Adrenal gland (tissue), 12 donors: ENCODE data around the gene COL3A1. TPM values are rescaled to one million over a fixed set of nuclear protein-coding genes. Genes with fewer than 3 reads are reported as not detected.

Experiments
- DNase-seq, 7 donors: peaks; one replicate each; pipeline ENCODE4 v3.0.0-alpha.2; 2019 to 2020
- H3K27ac ChIP-seq, 5 donors: fragments of 200-600 bp; sonication (generic) in 4 of 5; 1 replicate in 3 of 5; 2 replicates in 2 of 5; pipeline versions ENCODE4 v1.5.1 to v1.8.0; 2016 to 2020; ENCODE audit warnings: mild to moderate bottlenecking in 1 of 5
- H3K27me3 ChIP-seq: fragments of 200-600 bp; 2 replicates; pipeline ENCODE4 v1.8.0; 2021
- H3K36me3 ChIP-seq, 2 donors: fragments of 200-600 bp; replicated peaks in 1 of 2; 1 replicate in 1 of 2; 2 replicates in 1 of 2; pipeline versions ENCODE4 v1.5.1 to v1.8.0; 2018 to 2022
- H3K4me1 ChIP-seq, 2 donors: fragments of 200-600 bp; replicated peaks in 1 of 2; 1 replicate in 1 of 2; 2 replicates in 1 of 2; pipeline versions ENCODE4 v1.5.1 to v1.8.0; 2018 to 2021
- H3K4me3 ChIP-seq, 4 donors: fragments of 200-600 bp; sonication (generic) in 3 of 4; one replicate each; pipeline ENCODE4 v1.5.1; 2016 to 2018
- H3K9me3 ChIP-seq, 3 donors: fragments of 200-600 bp; sonication (generic) in 1 of 3; replicated peaks in 1 of 3; 1 replicate in 2 of 3; 2 replicates in 1 of 3; pipeline versions ENCODE4 v1.5.1 to v1.8.0; 2016 to 2021
- CTCF ChIP-seq, 6 experiments: fragments of 450-650 bp in 4 of 6; fragments of 200-600 bp in 2 of 6; sonication (generic) in 1 of 6; IDR thresholded peaks; 1 replicate in 5 of 6; 2 replicates in 1 of 6; pipeline versions ENCODE4 v1.5.1 to v1.8.0; 2016 to 2021; ENCODE audit warnings: antibody characterized with exemption in 6 of 6, mild to moderate bottlenecking in 2 of 6, moderate library complexity in 1 of 6
- POLR2A ChIP-seq, 2 donors: fragments of 450-650 bp; IDR thresholded peaks; one replicate each; pipeline ENCODE4 v1.6.1; 2017; ENCODE audit warnings: antibody characterized with exemption in 2 of 2, mild to moderate bottlenecking in 2 of 2, moderate library complexity in 1 of 2
- whole genome bisulfite sequencing, 4 donors: extraction: QIAGEN DNeasy Blood & Tissue Kit in 2 of 4; methylation state at CpG; one replicate each; pipeline versions ENCODE4 v1.1.5 to v1.1.7; 2013 to 2017; 5-methylcytosine and 5-hydroxymethylcytosine counted together
- intact Hi-C, 2 donors: fragments of 100-400 bp; cut with DNase I; formaldehyde crosslinking; loops; one replicate each; pipeline versions ENCODE4 v1.14.1 to v1.15.0; 2022 to 2023
- polyA plus RNA-seq, 3 donors: library from polyadenylated mRNA; stranded (reverse); fragments of 200-250 nt in 2 of 3; fragments of 350-450 nt in 1 of 3; fragmentation: Illumina TruSeq in 1 of 3; extraction: RNeasy Lipid Tissue Mini Kit (QIAGEN cat#74804) in 1 of 3; gene quantifications; one replicate each; pipeline ENCODE4 v1.2.3, GENCODE V29; 2013 to 2014
- total RNA-seq, 9 donors: library from RNA; depleted of rRNA in 4 of 9; stranded (reverse); fragments of >200 nt in 4 of 9; fragments of 120-200 nt in 1 of 9; fragmentation: NEBNext Ultra II Directional in 1 of 9; extraction: Animal tissue kit (Norgen Biotek cat#: 25700) in 1 of 9; gene quantifications; one replicate each; pipeline versions ENCODE4 v1.1.0 to v1.2.4, GENCODE V29; 2013 to 2023
- donor health status: healthy with polysubstance abuse.
- donor health status: Bipolar disorder and iron deficiency.
- donor health status: DM: yes; HTN: yes; CAD: no.
- donor health status: DM: no; HTN: no; CAD: no.
- donor health status: DM: no; HTN: no; CAD: no.
- donor health status: DM: yes; HTN: yes; CAD: no.

Gene COL3A1
- total and polyA plus RNA-seq, 12 donors = 48.4 to 465 (median 173) TPM

- Histone ChIP-seq H3K36me3 (peaks cover 0 to 4% of the 10 kb centered on the region in 2 donors), H3K4me3 (no peak overlapping the region), H3K9me3 (no peaks in the 10 kb centered on the region), H3K4me1 (no peaks in the 10 kb centered on the region), H3K27me3 (no peaks in the 10 kb centered on the region), H3K27ac (no peak overlapping the region)
- intact Hi-C loops = no loop called here
- TF ChIP-seq CTCF (IDR thresholded peaks at IDR 0.05) (no peak), POLR2A (IDR thresholded peaks at IDR 0.05) (no peak)
- DNase-seq = no peak
- 55 to 72% (median 69%) methylated on average over 2 of the region's 2 CpGs for WGBS, 4 donors
Observed at GRCh38 chr2:189013671-189014448, 39.7 kb downstream of the COL3A1 start.

- Histone ChIP-seq H3K4me1 (no peaks in the 10 kb centered on the region), H3K9me3 (no peaks in the 10 kb centered on the region), H3K36me3 (peaks cover 0 to 4% of the 10 kb centered on the region in 2 donors), H3K4me3 (no peak overlapping the region), H3K27me3 (no peaks in the 10 kb centered on the region), H3K27ac (no peak overlapping the region)
- intact Hi-C loops = no loop called here
- no peak for DNase-seq
- 61 to 68% (median 66%) methylated on average over 2 of the region's 2 CpGs for WGBS, 4 donors
- no peak for TF ChIP-seq CTCF (IDR thresholded peaks at IDR 0.05)
- no peak for TF ChIP-seq POLR2A (IDR thresholded peaks at IDR 0.05)
Observed at GRCh38 chr2:189014449-189015138, 40.4 kb downstream of the COL3A1 start.

GRCh38 chr2:189015359-189015758, 41.2 kb downstream of the COL3A1 start:
- peaks cover 0 to 4% of the 10 kb centered on the region in 2 donors for H3K36me3 ChIP-seq

More at GRCh38 chr2:189015359-189015758, 41.2 kb downstream of the COL3A1 start:
- H3K4me1 ChIP-seq = no peaks in the 10 kb centered on the region
- WGBS, 4 donors = 39 to 51% (median 45%) methylated on average over 1 of the region's 1 CpG
- H3K27ac ChIP-seq = no peak overlapping the region
- H3K4me3 ChIP-seq = no peak overlapping the region
- TF ChIP-seq POLR2A (IDR thresholded peaks at IDR 0.05) (no peak), CTCF (IDR thresholded peaks at IDR 0.05) (no peak)
- intact Hi-C loops = no loop called here
- no peaks in the 10 kb centered on the region for H3K9me3 ChIP-seq
- no peaks in the 10 kb centered on the region for H3K27me3 ChIP-seq
- no peak for DNase-seq
